Hepatocyte (in vitro differentiated cells): ENCODE measurements around the gene RASD2. TPM values are rescaled to one million over a fixed set of nuclear protein-coding genes. Genes with fewer than 3 reads are reported as not detected.

Experiments
- DNase-seq: peaks from one replicate; pipeline ENCODE4 v3.0.0-alpha.2; 2016; ENCODE audit warnings: low spot score
- H2AFZ ChIP-seq: fragments of 200-600 bp; sonication (generic); 2 replicates; pipeline ENCODE4 v1.6.0; 2016; ENCODE audit warnings: antibody characterized with exemption, mild to moderate bottlenecking
- H3K27ac ChIP-seq: fragments of 200-600 bp; sonication (generic); 2 replicates; pipeline ENCODE4 v1.5.1; 2016; ENCODE audit warnings: mild to moderate bottlenecking
- H3K27me3 ChIP-seq: fragments of 200-600 bp; sonication (generic); 2 replicates; pipeline ENCODE4 v1.6.1; 2016
- H3K36me3 ChIP-seq: fragments of 200-600 bp; sonication (generic); replicated peaks from 2 replicates; pipeline ENCODE4 v1.5.1; 2016; ENCODE audit warnings: low read depth; ENCODE audit not compliant: insufficient read depth
- H3K4me1 ChIP-seq: fragments of 200-600 bp; sonication (generic); 2 replicates; pipeline ENCODE4 v1.5.1; 2016; ENCODE audit warnings: mild to moderate bottlenecking, moderate library complexity; ENCODE audit not compliant: insufficient read depth
- H3K4me2 ChIP-seq: fragments of 200-600 bp; sonication (generic); 2 replicates; pipeline ENCODE4 v1.6.0; 2016
- H3K4me3 ChIP-seq: fragments of 200-600 bp; sonication (generic); 2 replicates; pipeline ENCODE4 v1.5.1; 2016; ENCODE audit warnings: mild to moderate bottlenecking
- H3K79me2 ChIP-seq: fragments of 200-600 bp; sonication (generic); 2 replicates; pipeline ENCODE4 v1.6.0; 2017; ENCODE audit warnings: mild to moderate bottlenecking
- H3K9me2 ChIP-seq: fragments of 200-600 bp; sonication (generic); replicated peaks from 2 replicates; pipeline ENCODE4 v1.6.0; 2017; ENCODE audit warnings: mild to moderate bottlenecking; ENCODE audit not compliant: insufficient read depth
- H3K9me3 ChIP-seq: fragments of 200-600 bp; sonication (generic); 2 replicates; pipeline ENCODE4 v1.5.1; 2016; ENCODE audit warnings: low read depth, mild to moderate bottlenecking
- H4K20me1 ChIP-seq: fragments of 200-600 bp; sonication (generic); 2 replicates; pipeline ENCODE4 v1.6.0; 2016; ENCODE audit warnings: mild to moderate bottlenecking; ENCODE audit not compliant: insufficient read depth, poor library complexity, severe bottlenecking
- EZH2 ChIP-seq: fragments of 200-600 bp; sonication (generic); IDR thresholded peaks from 2 replicates; pipeline ENCODE4 v1.6.1; 2016; ENCODE audit warnings: antibody characterized with exemption, mild to moderate bottlenecking, borderline replicate concordance
- EZH2phosphoT487 ChIP-seq: fragments of 200-600 bp; sonication (generic); IDR thresholded peaks from one replicate; pipeline ENCODE4 v1.6.1; 2018; ENCODE audit warnings: antibody characterized with exemption, mild to moderate bottlenecking, low read depth, moderate library complexity; ENCODE audit not compliant: unreplicated experiment, severe bottlenecking
- WGBS: methylation state at CpG from one replicate; pipeline ENCODE4 v1.1.6; 2016; ENCODE audit warnings: low lambda C conversion rate; ENCODE audit errors: missing lambda C conversion rate; 5-methylcytosine and 5-hydroxymethylcytosine counted together
- polyA plus RNA-seq: library from polyadenylated mRNA; unstranded; fragments of >200 nt; fragmentation: Nextera tagmentation; extraction: Ambion mirVana; gene quantifications from 2 replicates; pipeline ENCODE4 v1.2.1, GENCODE V29; 2016
- total RNA-seq: library from RNA; depleted of rRNA; stranded (reverse); fragments of >200 nt; gene quantifications from 2 replicates; pipeline ENCODE4 v1.2.3, GENCODE V29; 2014
- TF ChIP-seq, protein P1 (sequence below): fragments of 200-600 bp; sonication (generic); IDR thresholded peaks from 2 replicates; pipeline ENCODE4 v1.5.1; 2016; ENCODE audit warnings: antibody characterized with exemption, mild to moderate bottlenecking; ENCODE audit not compliant: poor library complexity

Gene RASD2
- total and polyA plus RNA-seq, 2 experiments from 2014 or later = 1.3 to 12.7 TPM

DNA sequence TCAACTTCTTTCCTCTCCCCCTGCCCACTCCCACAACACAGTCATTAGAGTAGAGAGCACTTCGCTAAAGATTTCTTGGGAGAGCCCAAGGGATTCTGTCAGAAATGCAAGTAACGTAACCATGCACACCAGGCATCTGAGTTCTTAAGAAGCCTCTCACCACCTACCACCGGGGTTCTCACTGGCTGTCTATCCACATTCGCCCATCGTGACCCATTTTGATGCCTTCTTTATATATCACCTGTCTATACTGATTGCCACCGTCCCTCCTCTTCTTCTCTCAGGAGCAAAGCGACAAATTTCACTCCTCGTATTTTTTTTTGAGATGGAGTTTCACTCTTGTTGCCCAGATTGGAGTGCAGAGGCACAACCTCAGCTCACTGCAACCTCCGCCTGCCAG lies 23.9 kb upstream of the RASD2 start:
- no peaks in the 10 kb centered on the region for H3K9me3 ChIP-seq
- H4K20me1 ChIP-seq = no peaks in the 10 kb centered on the region
- no peak overlapping the region for H3K27ac ChIP-seq
- no peaks in the 10 kb centered on the region for H3K9me2 ChIP-seq
- H3K4me2 ChIP-seq = no peak overlapping the region
- H2AFZ ChIP-seq = no peak overlapping the region
- 88% methylated on average over 9 of the region's 9 CpGs for WGBS
- TF ChIP-seq EZH2 = no peak
- TF ChIP-seq, protein P1, sequence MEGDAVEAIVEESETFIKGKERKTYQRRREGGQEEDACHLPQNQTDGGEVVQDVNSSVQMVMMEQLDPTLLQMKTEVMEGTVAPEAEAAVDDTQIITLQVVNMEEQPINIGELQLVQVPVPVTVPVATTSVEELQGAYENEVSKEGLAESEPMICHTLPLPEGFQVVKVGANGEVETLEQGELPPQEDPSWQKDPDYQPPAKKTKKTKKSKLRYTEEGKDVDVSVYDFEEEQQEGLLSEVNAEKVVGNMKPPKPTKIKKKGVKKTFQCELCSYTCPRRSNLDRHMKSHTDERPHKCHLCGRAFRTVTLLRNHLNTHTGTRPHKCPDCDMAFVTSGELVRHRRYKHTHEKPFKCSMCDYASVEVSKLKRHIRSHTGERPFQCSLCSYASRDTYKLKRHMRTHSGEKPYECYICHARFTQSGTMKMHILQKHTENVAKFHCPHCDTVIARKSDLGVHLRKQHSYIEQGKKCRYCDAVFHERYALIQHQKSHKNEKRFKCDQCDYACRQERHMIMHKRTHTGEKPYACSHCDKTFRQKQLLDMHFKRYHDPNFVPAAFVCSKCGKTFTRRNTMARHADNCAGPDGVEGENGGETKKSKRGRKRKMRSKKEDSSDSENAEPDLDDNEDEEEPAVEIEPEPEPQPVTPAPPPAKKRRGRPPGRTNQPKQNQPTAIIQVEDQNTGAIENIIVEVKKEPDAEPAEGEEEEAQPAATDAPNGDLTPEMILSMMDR = no peak
- no peak for TF ChIP-seq EZH2phosphoT487
- no peak for DNase-seq
- no peak overlapping the region for H3K4me3 ChIP-seq
- H3K4me1 ChIP-seq = peaks cover 4% of the 10 kb centered on the region
- H3K27me3 ChIP-seq = no peaks in the 10 kb centered on the region
- no peaks in the 10 kb centered on the region for H3K79me2 ChIP-seq
- no peaks in the 10 kb centered on the region for H3K36me3 ChIP-seq

GRCh38 chr22:35517207-35517606 lies 23.4 kb upstream of the RASD2 start:
- TF ChIP-seq, protein P1 = no peak
- no peak for TF ChIP-seq EZH2phosphoT487
- TF ChIP-seq EZH2 = no peak
- Histone ChIP-seq H3K36me3 (no peaks in the 10 kb centered on the region), H3K4me3 (no peak overlapping the region), H3K27me3 (peaks cover 3% of the 10 kb centered on the region), H3K4me1 (peaks cover 4% of the 10 kb centered on the region), H4K20me1 (no peaks in the 10 kb centered on the region), H3K9me3 (no peaks in the 10 kb centered on the region), H2AFZ (no peak overlapping the region), H3K4me2 (no peak overlapping the region), H3K27ac (no peak overlapping the region), H3K9me2 (no peaks in the 10 kb centered on the region), H3K79me2 (no peaks in the 10 kb centered on the region)
- WGBS = 81% methylated on average over 6 of the region's 6 CpGs
- no peak for DNase-seq

GRCh38 chr22:35517769-35518530 lies 22.7 kb upstream of the RASD2 start:
- 51% methylated on average over 8 of the region's 8 CpGs for WGBS
- H4K20me1 ChIP-seq = no peaks in the 10 kb centered on the region
- H3K9me3 ChIP-seq = no peaks in the 10 kb centered on the region
- no peaks in the 10 kb centered on the region for H3K79me2 ChIP-seq
- TF ChIP-seq, protein P1 = no peak
- H3K27ac ChIP-seq = peak overlapping the region; percentile 51
- no peaks in the 10 kb centered on the region for H3K36me3 ChIP-seq
- H3K4me3 ChIP-seq = no peak overlapping the region
- peaks cover 4% of the 10 kb centered on the region for H3K4me1 ChIP-seq
- no peak overlapping the region for H2AFZ ChIP-seq
- H3K27me3 ChIP-seq = peaks cover 3% of the 10 kb centered on the region
- no peaks in the 10 kb centered on the region for H3K9me2 ChIP-seq
- no peak overlapping the region for H3K4me2 ChIP-seq
- peak; percentile 80 for DNase-seq

GRCh38 chr22:35518811-35519210 lies 21.8 kb upstream of the RASD2 start:
- H3K4me1 ChIP-seq = peaks cover 4% of the 10 kb centered on the region
- no peaks in the 10 kb centered on the region for H3K9me3 ChIP-seq
- H3K27me3 ChIP-seq = peaks cover 3% of the 10 kb centered on the region
- WGBS = 83% methylated on average over 7 of the region's 7 CpGs
- no peaks in the 10 kb centered on the region for H3K9me2 ChIP-seq
- no peak overlapping the region for H2AFZ ChIP-seq
- H4K20me1 ChIP-seq = no peaks in the 10 kb centered on the region
- no peaks in the 10 kb centered on the region for H3K79me2 ChIP-seq
- no peaks in the 10 kb centered on the region for H3K36me3 ChIP-seq
- H3K4me3 ChIP-seq = no peak overlapping the region
- H3K4me2 ChIP-seq = no peak overlapping the region
- DNase-seq = no peak
- TF ChIP-seq EZH2phosphoT487 = no peak
- TF ChIP-seq, protein P1 = no peak
- no peak for TF ChIP-seq EZH2
- no peak overlapping the region for H3K27ac ChIP-seq
